Endothelial cell of umbilical vein (primary cell): Measurements from ENCODE around the gene SPRYD7. TPM values are rescaled to one million over a fixed set of nuclear protein-coding genes. Genes with fewer than 3 reads are reported as not detected.

Experiments used
- BruUV-seq: library from RNA; stranded (reverse); fragments of 400-500 nt; replicated peaks from 2 replicates; lab custom pipeline; 2021; lab: Mats Ljungman, UMichigan
- CTCF ChIA-PET: fragments of 300-600, 350-600 bp; sonication (Branson Sonifier 250); formaldehyde crosslinking; loops from one replicate; lab custom pipeline; 2021; ENCODE audit warnings: antibody characterized with exemption, inconsistent platforms; lab: Charles Lee
- POLR2A ChIA-PET: fragments of 300-600, 350-600 bp; sonication (Branson Sonifier 250); formaldehyde crosslinking; loops from one replicate; lab custom pipeline; 2021; ENCODE audit warnings: antibody characterized with exemption, inconsistent platforms; lab: Charles Lee
- DNase-seq: peaks from one replicate; pipeline ENCODE4 v3.0.0-alpha.2; 2011; ENCODE audit warnings: low read depth, low spot score
- FAIRE-seq: peaks from 2 replicates; lab custom pipeline; 2011; peaks lifted over from hg19 to GRCh38; lab: Jason Lieb, UNC
- H2AFZ ChIP-seq: 2 replicates; pipeline ENCODE4 v1.6.0; 2012; ENCODE audit warnings: low read depth, low read length, control low read depth, inconsistent platforms
- H3K27ac ChIP-seq: 2 replicates; pipeline ENCODE4 v1.5.1; 2011; ENCODE audit warnings: low read depth, mild to moderate bottlenecking, control low read depth, low read length, moderate library complexity; ENCODE audit not compliant: insufficient read depth
- H3K27me3 ChIP-seq, 2 experiments: 2 replicates each; pipeline versions ENCODE4 v1.6.0 to v1.6.1; 2011; ENCODE audit warnings: low read length in 2 of 2, mixed read lengths in 1 of 2; ENCODE audit not compliant: control insufficient read depth in 2 of 2, insufficient read depth in 2 of 2
- H3K36me3 ChIP-seq, 2 experiments: 2 replicates in 1 of 2; 3 replicates in 1 of 2; pipeline ENCODE4 v1.5.1; 2011; ENCODE audit warnings: low read length in 2 of 2, mild to moderate bottlenecking in 1 of 2, moderate library complexity in 1 of 2; ENCODE audit not compliant: control insufficient read depth in 2 of 2, insufficient read depth in 2 of 2; ENCODE audit errors: extremely low read depth in 1 of 2
- H3K4me1 ChIP-seq: 3 replicates; pipeline ENCODE4 v1.5.1; 2011; ENCODE audit warnings: mild to moderate bottlenecking, low read length; ENCODE audit not compliant: control insufficient read depth, insufficient read depth; ENCODE audit errors: extremely low read depth
- H3K4me2 ChIP-seq: 2 replicates; pipeline ENCODE4 v1.6.1; 2011; ENCODE audit warnings: low read length, control low read depth, mixed read lengths; ENCODE audit not compliant: insufficient read depth
- H3K4me3 ChIP-seq, 3 experiments: fragments of 200-600 bp in 1 of 3; sonication (generic), shearing (Covaris generic) in 1 of 3; replicated peaks in 1 of 3; 2 replicates each; pipeline ENCODE4 v1.5.1; 2011 to 2016; ENCODE audit warnings: control low read depth in 3 of 3, low read length in 3 of 3, mild to moderate bottlenecking in 2 of 3, inconsistent platforms in 1 of 3, low read depth in 1 of 3, moderate library complexity in 1 of 3; ENCODE audit not compliant: insufficient read depth in 1 of 3
- H3K79me2 ChIP-seq: 2 replicates; pipeline ENCODE4 v1.6.0; 2012; ENCODE audit warnings: low read length, inconsistent platforms; ENCODE audit not compliant: control insufficient read depth, insufficient read depth
- H3K9ac ChIP-seq: replicated peaks from 2 replicates; pipeline ENCODE3; 2011; ENCODE audit warnings: low read length, control low read depth; ENCODE audit not compliant: insufficient read depth; ENCODE audit errors: extremely low read depth
- H3K9me1 ChIP-seq: replicated peaks from 3 replicates; pipeline ENCODE4 v1.6.0; 2011; ENCODE audit warnings: mild to moderate bottlenecking, low read length; ENCODE audit not compliant: control insufficient read depth, insufficient read depth; ENCODE audit errors: extremely low read depth
- H3K9me3 ChIP-seq: replicated peaks from 2 replicates; pipeline ENCODE4 v1.5.1; 2012; ENCODE audit warnings: low read length, inconsistent platforms; ENCODE audit not compliant: control insufficient read depth, insufficient read depth
- H4K20me1 ChIP-seq: replicated peaks from 2 replicates; pipeline ENCODE3; 2011; ENCODE audit warnings: mild to moderate bottlenecking, low read length; ENCODE audit not compliant: control insufficient read depth, insufficient read depth; ENCODE audit errors: extremely low read depth
- FOS ChIP-seq: IDR thresholded peaks from 2 replicates; pipeline ENCODE4 v1.6.1; 2011; ENCODE audit warnings: mild to moderate bottlenecking, low read length, moderate library complexity, borderline replicate concordance; ENCODE audit not compliant: insufficient read depth
- GATA2 ChIP-seq: IDR thresholded peaks from 2 replicates; pipeline ENCODE4 v1.7.0; 2011; ENCODE audit warnings: low read depth, mild to moderate bottlenecking, moderate library complexity, mixed read lengths, low read length; ENCODE audit not compliant: insufficient read length, insufficient read depth
- MYC ChIP-seq: IDR thresholded peaks from one replicate; pipeline ENCODE4 v1.6.1; 2011; ENCODE audit warnings: mild to moderate bottlenecking, low read depth, low read length
- POLR2AphosphoS5 ChIP-seq: IDR thresholded peaks from 2 replicates; pipeline ENCODE4 v1.6.1; 2012; ENCODE audit warnings: low read depth, mild to moderate bottlenecking, control low read depth, low read length, moderate library complexity; ENCODE audit not compliant: insufficient read depth
- dilution Hi-C: fragments of 300-500 bp; cut with MboI; formaldehyde crosslinking; loops from one replicate; pipeline ENCODE4 v1.15.0; 2019; ENCODE audit warnings: low sequenced_read_pairs; ENCODE audit not compliant: extremely low pct_ligation_motif_present
- intact Hi-C: fragments of 100-400 bp; cut with micrococcal nuclease; formaldehyde crosslinking; loops from one replicate; pipeline ENCODE4 v1.10.0; 2022
- polyA plus RNA-seq, 4 experiments: library from polyadenylated mRNA; depleted of rRNA in 3 of 4; stranded (reverse) in 3 of 4; unstranded in 1 of 4; fragments of >200 nt; gene quantifications; 2 replicates each; pipeline versions ENCODE4 v1.2.1 to v1.2.3, GENCODE V29; 2011 to 2012; ENCODE audit warnings: missing spikeins in 1 of 4
- total RNA-seq: library from RNA; stranded (reverse); gene quantifications from 2 replicates; pipeline ENCODE4 v1.2.3, GENCODE V29; 2021
- TF ChIP-seq, protein P1 (sequence below): IDR thresholded peaks from 2 replicates; pipeline ENCODE4 v1.6.1; 2011; ENCODE audit not compliant: insufficient read depth, insufficient read length

The SPRYD7 gene
- total and polyA plus RNA-seq, 2 donors (not counting 3 experiments of a cell fraction or from before 2014, with no cell fraction given), result 2.9 to 7.5 TPM

DNA sequence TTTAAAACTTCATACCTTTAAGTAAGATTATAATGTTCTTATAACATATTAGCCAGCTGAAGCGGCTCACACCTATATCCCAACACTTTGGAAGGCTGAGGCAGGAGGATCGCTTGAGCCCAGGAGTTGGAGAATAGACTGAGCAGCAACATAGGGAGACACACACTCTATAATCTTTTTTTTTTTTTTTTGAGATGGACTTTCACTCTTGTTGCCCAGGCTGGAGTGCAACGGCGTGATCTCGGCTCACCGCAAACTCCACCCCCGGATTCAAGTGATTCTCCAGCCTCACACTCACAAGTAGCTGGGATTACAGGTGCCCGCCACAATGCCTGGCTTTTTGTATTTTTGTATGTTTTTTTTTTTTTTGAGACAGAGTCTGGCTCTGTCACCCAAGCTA lies 37.3 kb downstream of the SPRYD7 start:
- intact Hi-C loops (no loop called here), dilution Hi-C loops (no loop called here)
- Histone ChIP-seq H3K36me3 (no peaks in the 10 kb centered on the region), H4K20me1 (no peaks in the 10 kb centered on the region), H3K4me2 (no peak overlapping the region), H3K79me2 (no peaks in the 10 kb centered on the region), H3K9me1 (no peaks in the 10 kb centered on the region), H3K9ac (no peak overlapping the region), H3K4me3 (no peak overlapping the region), H2AFZ (no peak overlapping the region), H3K27ac (no peak overlapping the region), H3K27me3 (peaks cover 0 to 3% of the 10 kb centered on the region in 2 experiments), H3K9me3 (no peaks in the 10 kb centered on the region), H3K4me1 (no peaks in the 10 kb centered on the region)
- TF ChIP-seq GATA2, result no peak
- no TSS peak for BruUV-seq
- CTCF ChIA-PET, result no interaction called here
- FAIRE-seq, result no peak
- POLR2A ChIA-PET, result interaction anchor here (0.7 kb wide), 1 partner anchor 484 kb away, joined by 3 read pairs; no protein-coding TSS in a partner anchor
- DNase-seq, result no peak

DNA sequence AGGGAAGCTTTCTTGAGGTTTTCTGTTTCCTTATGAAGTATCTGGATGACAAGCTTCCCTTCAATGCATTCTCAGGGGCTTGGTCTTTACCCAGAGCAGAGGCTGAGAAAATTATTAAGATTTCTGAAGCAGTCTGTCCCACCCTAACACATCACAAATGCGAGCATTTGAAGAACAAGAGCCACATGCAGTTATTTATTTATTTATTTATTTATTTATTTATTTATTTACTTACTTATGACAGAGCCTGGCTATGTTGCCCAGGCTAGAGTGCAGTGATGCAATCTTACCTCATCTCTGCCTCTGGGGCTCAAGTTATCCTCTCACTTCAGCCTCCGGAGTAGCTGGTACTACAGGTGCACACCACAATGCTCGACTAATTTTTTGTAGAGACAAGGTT lies 38.4 kb downstream of the SPRYD7 start:
- no peaks in the 10 kb centered on the region for H3K36me3 ChIP-seq
- ChIA-PET CTCF (no interaction called here), POLR2A (no interaction called here)
- no peak overlapping the region for H3K9ac ChIP-seq
- H4K20me1 ChIP-seq, result no peaks in the 10 kb centered on the region
- peaks cover 0 to 3% of the 10 kb centered on the region in 2 experiments for H3K27me3 ChIP-seq
- TF ChIP-seq POLR2AphosphoS5 (no peak), FOS (no peak), MYC (no peak), GATA2 (no peak)
- TF ChIP-seq, protein P1, sequence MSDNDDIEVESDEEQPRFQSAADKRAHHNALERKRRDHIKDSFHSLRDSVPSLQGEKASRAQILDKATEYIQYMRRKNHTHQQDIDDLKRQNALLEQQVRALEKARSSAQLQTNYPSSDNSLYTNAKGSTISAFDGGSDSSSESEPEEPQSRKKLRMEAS, result no peak
- no peak overlapping the region for H2AFZ ChIP-seq
- BruUV-seq, result no TSS peak
- H3K27ac ChIP-seq, result no peak overlapping the region
- no peaks in the 10 kb centered on the region for H3K4me1 ChIP-seq
- H3K4me2 ChIP-seq, result no peak overlapping the region
- H3K9me3 ChIP-seq, result no peaks in the 10 kb centered on the region
- intact Hi-C loops, result no loop called here
- dilution Hi-C loops, result no loop called here
- no peak overlapping the region for H3K4me3 ChIP-seq
- H3K79me2 ChIP-seq, result no peaks in the 10 kb centered on the region
- DNase-seq, result no peak
- no peaks in the 10 kb centered on the region for H3K9me1 ChIP-seq
- FAIRE-seq, result no peak
